ENCODE data around the gene RLBP1.
"Not testable (repeated sequence)": the region's sequence is repeated elsewhere in the genome, so short reads cannot be mapped to it uniquely, and the experiment has no call there.

GRCh38 chr15:89250142-89250541 lies 28.8 kb upstream of the RLBP1 start:
- not testable (repeated sequence) for TF ChIP-seq POLR2AphosphoS5, EP300, CTCF, POLR2A (IDR thresholded peaks at IDR 0.05)

Data from upper lobe of left lung (tissue), 4 donors.